Prostate gland (tissue), 2 donors: Measurements from ENCODE around the gene FFAR4.

Source experiments
- POLR2A ChIP-seq: fragments of 450-650 bp; IDR thresholded peaks from one replicate; pipeline ENCODE4 v1.6.1; 2016; ENCODE audit warnings: antibody characterized with exemption, mild to moderate bottlenecking
- TF ChIP-seq, protein P1 (sequence below), 4 experiments: fragments of 200-600 bp in 2 of 4; fragments of 450-650 bp in 2 of 4; sonication (generic) in 2 of 4; IDR thresholded peaks; 1 replicate in 3 of 4; 2 replicates in 1 of 4; pipeline ENCODE4 v1.5.1; 2016 to 2019; ENCODE audit warnings: antibody characterized with exemption in 4 of 4, mild to moderate bottlenecking in 2 of 4, moderate library complexity in 2 of 4

DNA sequence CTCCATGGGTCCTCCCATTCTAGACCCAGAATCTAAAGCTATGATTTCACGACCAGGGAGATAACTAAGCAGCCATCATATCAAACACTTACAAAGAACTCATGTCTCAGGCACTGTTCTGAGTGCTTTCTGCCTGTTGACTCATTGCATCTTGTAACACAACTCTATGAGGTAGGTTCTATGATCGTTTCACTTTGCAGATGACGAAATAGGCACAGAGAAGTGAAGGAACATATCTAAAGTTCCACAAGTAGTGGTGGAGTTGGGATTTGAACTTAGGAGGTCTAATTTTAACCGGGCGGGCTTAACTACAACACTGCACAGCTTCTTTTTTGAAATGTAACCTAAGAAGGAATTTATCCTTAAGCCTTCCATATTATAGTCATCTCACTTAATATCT, 31.7 kb downstream of the FFAR4 start:
- TF ChIP-seq, protein P1, sequence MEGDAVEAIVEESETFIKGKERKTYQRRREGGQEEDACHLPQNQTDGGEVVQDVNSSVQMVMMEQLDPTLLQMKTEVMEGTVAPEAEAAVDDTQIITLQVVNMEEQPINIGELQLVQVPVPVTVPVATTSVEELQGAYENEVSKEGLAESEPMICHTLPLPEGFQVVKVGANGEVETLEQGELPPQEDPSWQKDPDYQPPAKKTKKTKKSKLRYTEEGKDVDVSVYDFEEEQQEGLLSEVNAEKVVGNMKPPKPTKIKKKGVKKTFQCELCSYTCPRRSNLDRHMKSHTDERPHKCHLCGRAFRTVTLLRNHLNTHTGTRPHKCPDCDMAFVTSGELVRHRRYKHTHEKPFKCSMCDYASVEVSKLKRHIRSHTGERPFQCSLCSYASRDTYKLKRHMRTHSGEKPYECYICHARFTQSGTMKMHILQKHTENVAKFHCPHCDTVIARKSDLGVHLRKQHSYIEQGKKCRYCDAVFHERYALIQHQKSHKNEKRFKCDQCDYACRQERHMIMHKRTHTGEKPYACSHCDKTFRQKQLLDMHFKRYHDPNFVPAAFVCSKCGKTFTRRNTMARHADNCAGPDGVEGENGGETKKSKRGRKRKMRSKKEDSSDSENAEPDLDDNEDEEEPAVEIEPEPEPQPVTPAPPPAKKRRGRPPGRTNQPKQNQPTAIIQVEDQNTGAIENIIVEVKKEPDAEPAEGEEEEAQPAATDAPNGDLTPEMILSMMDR (IDR thresholded peaks at IDR 0.05): no peak
- TF ChIP-seq POLR2A: no peak
